HG03460 (cell line): Measurements from ENCODE around the gene KLK14.
A peak's percentile ranks its signal among the peaks of the same experiment; 100 is the strongest.

Experiments
- ATAC-seq: cut with Tn5 transposase; IDR thresholded peaks from one replicate; pipeline ENCODE4 v1.9.1; 2021; ENCODE audit not compliant: unreplicated experiment

KLK14 gene

GRCh38 chr19:51082611-51083010 is at the start of gene KLK14:
Gene KLK14 (minus strand): TSS chr19:51082887. CDS start chr19:51082614, 273 bp downstream.
- ATAC-seq, result no peak

GRCh38 chr19:51131780-51132680 is 49.3 kb upstream of the KLK14 start:
- no peak for ATAC-seq

- ATAC-seq, result no peak
Measured at GRCh38 chr19:51129716-51130115, 47.0 kb upstream of the KLK14 start.

- ATAC-seq, result no peak
Measured at GRCh38 chr19:51128227-51128626, 45.5 kb upstream of the KLK14 start.

GRCh38 chr19:51127755-51128154 is 45.1 kb upstream of the KLK14 start:
- ATAC-seq, result no peak

- no peak for ATAC-seq
Measured at GRCh38 chr19:51127032-51127431, 44.3 kb upstream of the KLK14 start.

GRCh38 chr19:51125421-51126075 is 42.9 kb upstream of the KLK14 start:
- ATAC-seq, result no peak

GRCh38 chr19:51124729-51125128 is 42.0 kb upstream of the KLK14 start, which contains the start of gene SIGLEC9:
Gene SIGLEC9 (plus strand): TSS chr19:51124906. CDS start chr19:51124975, 69 bp downstream.
- ATAC-seq, result no peak

- no peak for ATAC-seq
Measured at GRCh38 chr19:51124216-51124615, 41.5 kb upstream of the KLK14 start.

- ATAC-seq, result no peak
Measured at GRCh38 chr19:51123802-51124201, 41.1 kb upstream of the KLK14 start.

- no peak for ATAC-seq
Measured at GRCh38 chr19:51123381-51123800, 40.7 kb upstream of the KLK14 start.

- no peak for ATAC-seq
Measured at GRCh38 chr19:51122112-51122981, 39.7 kb upstream of the KLK14 start.

- no peak for ATAC-seq
Measured at GRCh38 chr19:51121257-51121656, 38.6 kb upstream of the KLK14 start.

GRCh38 chr19:51120160-51120559 is 37.5 kb upstream of the KLK14 start:
- no peak for ATAC-seq

GRCh38 chr19:51119611-51120010 is 36.9 kb upstream of the KLK14 start:
- ATAC-seq, result no peak

GRCh38 chr19:51119101-51119500 is 36.4 kb upstream of the KLK14 start:
- no peak for ATAC-seq

GRCh38 chr19:51116736-51117286 is 34.1 kb upstream of the KLK14 start:
- no peak for ATAC-seq

GRCh38 chr19:51114087-51114729 is 31.5 kb upstream of the KLK14 start:
- no peak for ATAC-seq

- ATAC-seq, result no peak
Measured at GRCh38 chr19:51111606-51112005, 28.9 kb upstream of the KLK14 start.

GRCh38 chr19:51110666-51110971 is 27.9 kb upstream of the KLK14 start:
- ATAC-seq, result no peak

- peak; percentile 32 for ATAC-seq
Measured at GRCh38 chr19:51108805-51109146, 26.1 kb upstream of the KLK14 start.
